Smooth muscle cell (in vitro differentiated cells): Measurements from ENCODE around the gene SEMA4D. TPM values are rescaled to one million over a fixed set of nuclear protein-coding genes. Genes with fewer than 3 reads are reported as not detected.

ENCODE experiments used
- DNase-seq: peaks from one replicate; lab custom pipeline; 2025; ENCODE audit not compliant: unreplicated experiment; lab: John Stamatoyannopoulos, UW
- H2AFZ ChIP-seq: fragments of 200-600 bp; sonication (generic); 2 replicates; pipeline ENCODE4 v1.6.0; 2016; ENCODE audit warnings: antibody characterized with exemption, low read depth, mild to moderate bottlenecking
- H3F3A ChIP-seq: fragments of 200-600 bp; sonication (generic); 2 replicates; pipeline ENCODE4 v1.6.0; 2017; ENCODE audit warnings: antibody characterized with exemption, low read depth
- H3K27ac ChIP-seq: fragments of 200-600 bp; sonication (generic); 2 replicates; pipeline ENCODE4 v1.5.1; 2016; ENCODE audit warnings: low read depth, mild to moderate bottlenecking
- H3K27me3 ChIP-seq: fragments of 200-600 bp; sonication (generic); 2 replicates; pipeline ENCODE4 v1.6.1; 2016; ENCODE audit warnings: low read depth, mild to moderate bottlenecking
- H3K36me3 ChIP-seq: fragments of 200-600 bp; sonication (generic); 2 replicates; pipeline ENCODE4 v1.5.1; 2016; ENCODE audit warnings: low read depth
- H3K4me1 ChIP-seq: fragments of 200-600 bp; sonication (generic); 2 replicates; pipeline ENCODE4 v1.5.1; 2016; ENCODE audit warnings: low read depth
- H3K4me2 ChIP-seq: fragments of 200-600 bp; sonication (generic); 2 replicates; pipeline ENCODE4 v1.6.0; 2016; ENCODE audit warnings: mild to moderate bottlenecking
- H3K4me3 ChIP-seq: fragments of 200-600 bp; sonication (generic); 2 replicates; pipeline ENCODE4 v1.5.1; 2016; ENCODE audit warnings: mild to moderate bottlenecking
- H3K79me2 ChIP-seq: fragments of 200-600 bp; sonication (generic); 2 replicates; pipeline ENCODE4 v1.6.0; 2016; ENCODE audit warnings: low read depth, mild to moderate bottlenecking
- H3K9ac ChIP-seq: fragments of 200-600 bp; sonication (generic); 2 replicates; pipeline ENCODE4 v1.6.0; 2016; ENCODE audit warnings: low read depth
- H3K9me3 ChIP-seq: fragments of 200-600 bp; sonication (generic); replicated peaks from 2 replicates; pipeline ENCODE4 v1.5.1; 2016; ENCODE audit warnings: low read depth
- H4K20me1 ChIP-seq: fragments of 200-600 bp; sonication (generic); 2 replicates; pipeline ENCODE4 v1.6.0; 2016; ENCODE audit warnings: low read depth
- WGBS: methylation state at CpG from one replicate; pipeline ENCODE4 v1.1.7; 2016; ENCODE audit warnings: low lambda C conversion rate; 5-methylcytosine and 5-hydroxymethylcytosine counted together
- polyA plus RNA-seq: library from polyadenylated mRNA; unstranded; fragments of >200 nt; fragmentation: Nextera tagmentation; extraction: Ambion mirVana; gene quantifications from 2 replicates; pipeline ENCODE4 v1.2.1, GENCODE V29; 2016
- total RNA-seq: library from RNA; depleted of rRNA; stranded (reverse); fragments of >200 nt; gene quantifications from 2 replicates; pipeline ENCODE4 v1.2.3, GENCODE V29; 2014
- TF ChIP-seq, protein P1 (sequence below): fragments of 200-600 bp; sonication (generic); IDR thresholded peaks from 2 replicates; pipeline ENCODE4 v1.5.1; 2017; ENCODE audit warnings: borderline replicate concordance, mild to moderate bottlenecking, antibody characterized with exemption; ENCODE audit not compliant: insufficient read depth, poor library complexity, severe bottlenecking

The SEMA4D gene
- total and polyA plus RNA-seq, 2 experiments from 2014 or later, result 0.63 to 2.7 TPM

DNA sequence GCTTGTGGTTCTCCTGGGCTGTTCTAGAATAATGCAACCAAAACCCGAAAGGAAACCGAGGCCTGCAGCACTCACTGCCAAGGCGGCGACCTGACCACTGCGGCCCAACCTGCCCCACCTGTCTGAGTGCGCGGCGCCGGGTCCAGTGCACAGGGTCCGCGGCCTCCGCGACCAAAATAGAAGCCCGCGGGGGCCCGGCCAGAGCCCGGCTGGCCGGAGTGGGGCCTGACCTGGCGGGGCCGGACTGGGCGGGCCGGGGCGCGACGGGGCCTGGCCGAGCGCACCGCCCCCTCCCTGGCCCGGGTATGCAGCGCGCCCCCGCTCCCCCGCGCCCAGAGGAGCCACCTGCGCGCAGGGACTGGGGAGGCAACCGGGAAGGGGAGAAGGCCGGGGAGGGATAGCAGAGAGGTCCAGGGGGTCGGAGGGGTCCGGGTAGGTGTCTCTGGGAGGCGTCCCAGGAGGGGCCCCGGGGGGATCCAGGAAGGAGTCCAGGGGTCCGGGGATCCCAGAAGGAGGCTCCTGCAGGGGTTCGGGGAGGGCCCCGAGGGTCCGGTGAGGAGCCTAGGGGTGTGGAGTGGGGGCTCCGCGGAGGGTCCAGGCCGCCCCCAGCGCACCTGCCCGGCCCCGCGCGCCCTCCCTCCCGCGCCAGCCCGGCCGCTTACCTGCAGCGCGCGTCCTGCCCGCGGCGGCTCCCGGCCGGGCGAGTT, 503 bp downstream of the SEMA4D start:
- Histone ChIP-seq H3K4me3 (peak overlapping the region; percentile 60), H3K9ac (no peak overlapping the region), H3K4me2 (peak overlapping the region; percentile 86), H3K36me3 (no peaks in the 10 kb centered on the region), H3K79me2 (no peaks in the 10 kb centered on the region), H2AFZ (no peak overlapping the region), H3K4me1 (peaks cover 5% of the 10 kb centered on the region), H3K27me3 (peaks cover 9% of the 10 kb centered on the region), H3K27ac (no peak overlapping the region), H4K20me1 (no peaks in the 10 kb centered on the region), H3K9me3 (no peaks in the 10 kb centered on the region), H3F3A (no peaks in the 10 kb centered on the region)
- WGBS, result 4% methylated on average over 16 of the region's 67 CpGs
- TF ChIP-seq, protein P1, sequence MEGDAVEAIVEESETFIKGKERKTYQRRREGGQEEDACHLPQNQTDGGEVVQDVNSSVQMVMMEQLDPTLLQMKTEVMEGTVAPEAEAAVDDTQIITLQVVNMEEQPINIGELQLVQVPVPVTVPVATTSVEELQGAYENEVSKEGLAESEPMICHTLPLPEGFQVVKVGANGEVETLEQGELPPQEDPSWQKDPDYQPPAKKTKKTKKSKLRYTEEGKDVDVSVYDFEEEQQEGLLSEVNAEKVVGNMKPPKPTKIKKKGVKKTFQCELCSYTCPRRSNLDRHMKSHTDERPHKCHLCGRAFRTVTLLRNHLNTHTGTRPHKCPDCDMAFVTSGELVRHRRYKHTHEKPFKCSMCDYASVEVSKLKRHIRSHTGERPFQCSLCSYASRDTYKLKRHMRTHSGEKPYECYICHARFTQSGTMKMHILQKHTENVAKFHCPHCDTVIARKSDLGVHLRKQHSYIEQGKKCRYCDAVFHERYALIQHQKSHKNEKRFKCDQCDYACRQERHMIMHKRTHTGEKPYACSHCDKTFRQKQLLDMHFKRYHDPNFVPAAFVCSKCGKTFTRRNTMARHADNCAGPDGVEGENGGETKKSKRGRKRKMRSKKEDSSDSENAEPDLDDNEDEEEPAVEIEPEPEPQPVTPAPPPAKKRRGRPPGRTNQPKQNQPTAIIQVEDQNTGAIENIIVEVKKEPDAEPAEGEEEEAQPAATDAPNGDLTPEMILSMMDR, result no peak
- no peak for DNase-seq

GRCh38 chr9:89496645-89497256, 1.2 kb downstream of the SEMA4D start:
- no peak for DNase-seq
- Histone ChIP-seq H3F3A (no peaks in the 10 kb centered on the region), H3K79me2 (no peaks in the 10 kb centered on the region), H2AFZ (no peak overlapping the region), H3K27me3 (peaks cover 9% of the 10 kb centered on the region), H3K36me3 (no peaks in the 10 kb centered on the region), H3K9me3 (no peaks in the 10 kb centered on the region), H3K4me3 (peak overlapping the region; percentile 60), H3K9ac (no peak overlapping the region), H3K27ac (no peak overlapping the region), H3K4me1 (peaks cover 5% of the 10 kb centered on the region), H4K20me1 (no peaks in the 10 kb centered on the region), H3K4me2 (peak overlapping the region; percentile 86)
- WGBS, result 74% methylated on average over 13 of the region's 14 CpGs
- TF ChIP-seq, protein P1, result no peak

DNA sequence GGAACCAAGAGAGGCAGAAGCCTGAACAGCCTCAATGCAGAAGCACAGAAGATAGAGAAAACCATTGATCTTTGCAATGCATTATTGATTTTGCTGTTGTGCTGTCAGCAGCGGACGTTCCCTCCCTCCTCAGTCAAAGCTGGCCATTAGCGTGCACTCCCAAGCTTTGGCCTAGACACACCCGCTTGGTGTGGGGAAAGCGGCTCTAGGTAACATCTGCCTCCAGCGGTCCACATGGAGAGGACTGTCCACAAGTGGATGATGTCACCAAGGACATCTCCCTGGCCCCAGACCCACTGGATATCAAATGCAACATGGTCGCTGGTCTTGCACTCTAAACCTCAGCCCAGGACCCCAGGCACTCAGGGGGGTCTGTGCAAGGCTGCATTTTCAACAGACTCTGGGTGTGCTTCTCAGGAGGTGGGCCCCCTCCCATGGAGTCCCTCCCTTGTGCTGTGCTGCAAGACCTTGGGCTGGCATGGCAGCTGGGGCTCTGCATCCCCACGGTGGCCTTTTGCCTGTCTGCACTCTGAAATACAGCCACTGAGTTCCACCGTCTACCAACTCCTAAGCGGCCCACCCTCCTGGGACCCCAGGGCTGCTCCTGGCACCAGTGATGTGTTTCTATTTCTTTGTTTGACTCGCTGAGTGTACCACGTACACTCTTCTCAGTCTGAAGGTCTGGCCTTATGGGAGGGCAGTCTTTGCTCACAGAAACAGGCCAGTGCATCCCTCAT, 1.9 kb downstream of the SEMA4D start:
- WGBS, result 90% methylated on average over 12 of the region's 12 CpGs
- DNase-seq, result no peak
- no peaks in the 10 kb centered on the region for H3K79me2 ChIP-seq

More for the DNA sequence above, 1.9 kb downstream of the SEMA4D start:
- Histone ChIP-seq H2AFZ (no peak overlapping the region), H3K9ac (no peak overlapping the region), H3K27ac (no peak overlapping the region), H3K4me1 (peaks cover 5% of the 10 kb centered on the region), H3K9me3 (no peaks in the 10 kb centered on the region), H3K4me2 (no peak overlapping the region), H3F3A (no peaks in the 10 kb centered on the region), H3K36me3 (no peaks in the 10 kb centered on the region), H3K27me3 (peaks cover 9% of the 10 kb centered on the region), H3K4me3 (no peak overlapping the region), H4K20me1 (no peaks in the 10 kb centered on the region)
- TF ChIP-seq, protein P1, result no peak
